ENCODE measurements around the gene FAM240A. TPM values are rescaled to one million over a fixed set of nuclear protein-coding genes. Genes with fewer than 3 reads are reported as not detected.

FAM240A gene
- total and polyA plus RNA-seq, 10 of the 15 experiments (the other 5 are each of a cell fraction or from before 2014, with no cell fraction given) = not detected

- ChIA-PET CTCF (interaction anchor here (1.4 kb wide), 1 partner anchor 35 kb away, joined by 3 read pairs; no protein-coding TSS in a partner anchor), POLR2A (no interaction called here), SMC1A (ENCODE audit: uncharacterized antibody, unreplicated experiment) (no interaction called here), RAD21 (ENCODE audit: unreplicated experiment) (no interaction called here)
- Histone ChIP-seq H3K4me1 (ENCODE audit: control insufficient read depth, insufficient read depth, low read length) (no peaks in the 10 kb centered on the region), H2AFZ (ENCODE audit: control insufficient read depth, low read depth, low read length) (no peak overlapping the region), H4K20me1 (ENCODE audit: control insufficient read depth, insufficient read depth) (no peaks in the 10 kb centered on the region), H3K36me3 (ENCODE audit: control insufficient read depth in 2 of 2, insufficient read depth in 2 of 2, low read length in 1 of 2) (no peaks in the 10 kb centered on the region), H3K27ac (ENCODE audit: control insufficient read depth, insufficient read depth) (no peak overlapping the region), H3K9ac (ENCODE audit: control insufficient read depth, insufficient read depth, low read length) (no peak overlapping the region), H3K27me3 (replicated peaks in 1 of 2; ENCODE audit: control insufficient read depth in 2 of 2, insufficient read depth in 2 of 2, low read length in 1 of 2) (peaks cover 2 to 5% of the 10 kb centered on the region in 2 experiments; a peak in 1 of 4 replicates), H3K79me2 (ENCODE audit: control insufficient read depth, insufficient read depth, low read length) (no peaks in the 10 kb centered on the region), H3K4me3 (no peak overlapping the region), H3K9me3 (replicated peaks; ENCODE audit: control insufficient read depth, insufficient read depth, low read length) (no peaks in the 10 kb centered on the region), H3K4me2 (ENCODE audit: control insufficient read depth, insufficient read depth) (no peak overlapping the region)
- ATAC-seq = no peak
- no peak for FAIRE-seq
- BruUV-seq (replicated peaks) = no TSS peak
- 27% methylated on average over 4 of the region's 4 CpGs for WGBS (ENCODE audit: insufficient coverage, insufficient replicate concordance, low lambda C conversion rate, missing lambda C conversion rate)
- TF ChIP-seq ZNF217 (IDR thresholded peaks at IDR 0.05) = no peak
- TF ChIP-seq EED (IDR thresholded peaks at IDR 0.05; ENCODE audit: low read depth) = no peak
- no peak for TF ChIP-seq POU2F2 (IDR thresholded peaks at IDR 0.05; ENCODE audit: borderline replicate concordance, low read depth, low read length)
- TF ChIP-seq RUNX3 (IDR thresholded peaks at IDR 0.05; ENCODE audit: low read length) = no peak
- TF ChIP-seq SPI1 (IDR thresholded peaks at IDR 0.05; ENCODE audit: borderline replicate concordance, insufficient read depth, low read depth, low read length) = no peak
- no peak for TF ChIP-seq POLR2AphosphoS2 (IDR thresholded peaks at IDR 0.05; ENCODE audit: low read depth, low read length)
- no peak for TF ChIP-seq MLLT1 (IDR thresholded peaks at IDR 0.05)
- no peak for TF ChIP-seq ETV6 (conservative IDR thresholded peaks at IDR 0.05 in 1 of 2, IDR thresholded peaks at IDR 0.05 in 1 of 2; ENCODE audit: borderline replicate concordance in 1 of 2, low read depth in 1 of 2)
- TF ChIP-seq CEBPZ (IDR thresholded peaks at IDR 0.05; ENCODE audit: low read depth, low read length) = no peak
- no peak for TF ChIP-seq RFX5 (IDR thresholded peaks at IDR 0.05; ENCODE audit: low read depth, low read length)
- TF ChIP-seq ZNF592 (IDR thresholded peaks at IDR 0.05) = no peak
- TF ChIP-seq EZH2 (IDR thresholded peaks at IDR 0.05; ENCODE audit: borderline replicate concordance, control insufficient read depth, low read depth, low read length) = no peak
- in situ Hi-C loops (cut with MboI) (no loop called here), intact Hi-C loops (cut with micrococcal nuclease; ENCODE audit: unreplicated experiment) (no loop called here)
- DNase-seq (ENCODE audit: low read depth, low spot score) = no peak
Observed at GRCh38 chr3:46594723-46595122, 17.6 kb upstream of the FAM240A start.

Data from GM12878 (cell line).